Mucosa of descending colon (tissue), 3 donors: ENCODE data around the gene RGSL1. TPM values are rescaled to one million over a fixed set of nuclear protein-coding genes. Genes with fewer than 3 reads are reported as not detected.

Source experiments
- ATAC-seq: fragments of 200-7000 bp; cut with Tn5 transposase; one replicate; pipeline ENCODE4 v1.9.1; 2020; ENCODE audit warnings: mild to moderate bottlenecking, moderate library complexity
- DNase-seq, 3 donors: peaks; one replicate each; pipeline ENCODE4 v3.0.0-alpha.2; 2020
- H3K36me3 ChIP-seq: fragments of 200-600 bp; one replicate; pipeline ENCODE4 v1.8.0; 2021; ENCODE audit warnings: low read depth, mild to moderate bottlenecking
- H3K4me1 ChIP-seq: fragments of 200-600 bp; one replicate; pipeline ENCODE4 v1.8.0; 2021; ENCODE audit warnings: low read depth, mild to moderate bottlenecking
- H3K4me3 ChIP-seq: fragments of 200-600 bp; one replicate; pipeline ENCODE4 v1.8.0; 2021; ENCODE audit warnings: mild to moderate bottlenecking
- H3K9me3 ChIP-seq: fragments of 200-600 bp; one replicate; pipeline ENCODE4 v1.8.0; 2021; ENCODE audit warnings: mild to moderate bottlenecking
- CTCF ChIP-seq: fragments of 200-600 bp; IDR thresholded peaks from one replicate; pipeline ENCODE4 v1.8.0; 2022; ENCODE audit warnings: antibody characterized with exemption, mild to moderate bottlenecking
- intact Hi-C, 2 donors: fragments of 100-400 bp; cut with DNase I in 1 of 2; cut with micrococcal nuclease in 1 of 2; formaldehyde crosslinking; loops; one replicate each; pipeline versions ENCODE4 v1.11.0 to v1.11.1; 2022; cut with DNase I, micrococcal nuclease
- total RNA-seq, 3 donors: library from RNA; stranded (reverse); fragmentation: NEBNext Ultra II Directional in 2 of 3; extraction: Animal tissue kit (Norgen Biotek cat#: 25700) in 2 of 3; gene quantifications; one replicate each; pipeline versions ENCODE4 v1.2.1 to v1.2.4, GENCODE V29; 2021 to 2023
- donor health status: DM: no; HTN: no; CAD: no; lungs with moderate emphysema.
- donor health status: DM: no; HTN: no; CAD: no.
- donor health status: DM: no; HTN: yes; CAD: no.

Gene RGSL1
- total RNA-seq, 3 donors from 2014 or later, result not detected

- H3K4me1 ChIP-seq, result peaks cover 18% of the 10 kb centered on the region
- H3K36me3 ChIP-seq, result no peaks in the 10 kb centered on the region
- H3K4me3 ChIP-seq, result no peak overlapping the region
- TF ChIP-seq CTCF, result no peak
- ATAC-seq (no peak), DNase-seq (no peak)
- H3K9me3 ChIP-seq, result no peaks in the 10 kb centered on the region
- intact Hi-C loops, result no loop called here
Observed at GRCh38 chr1:182587093-182587492, 137.1 kb downstream of the RGSL1 start.

GRCh38 chr1:182587666-182588499 lies 137.9 kb downstream of the RGSL1 start:
- intact Hi-C loops, result no loop called here
- peak overlapping the region; percentile 70 for H3K4me3 ChIP-seq
- no peak for DNase-seq
- H3K4me1 ChIP-seq, result peaks cover 18% of the 10 kb centered on the region
- H3K36me3 ChIP-seq, result no peaks in the 10 kb centered on the region
- TF ChIP-seq CTCF, result no peak
- H3K9me3 ChIP-seq, result no peaks in the 10 kb centered on the region
- ATAC-seq, result peak; percentile 56

- DNase-seq (peak; percentile 87), ATAC-seq (peak; percentile 95)
- no peaks in the 10 kb centered on the region for H3K9me3 ChIP-seq
- TF ChIP-seq CTCF, result no peak
- peaks cover 18% of the 10 kb centered on the region for H3K4me1 ChIP-seq
- intact Hi-C loops, result no loop called here
- H3K36me3 ChIP-seq, result no peaks in the 10 kb centered on the region
- peak within 1 kb of the TSS; percentile 70 for H3K4me3 ChIP-seq
Observed at GRCh38 chr1:182588500-182589396, 138.8 kb downstream of the RGSL1 start, which contains the start of gene RNASEL. Gene RNASEL, minus strand, starts transcription at chr1:182589256. Its CDS starts 2,450 bp downstream, at chr1:182586806.

GRCh38 chr1:182589520-182589919 lies 139.6 kb downstream of the RGSL1 start:
- H3K4me3 ChIP-seq, result no peak overlapping the region
- no peak for DNase-seq
- intact Hi-C loops, result no loop called here

GRCh38 chr1:182589931-182590330 lies 140.0 kb downstream of the RGSL1 start:
- DNase-seq, result no peak
- H3K4me3 ChIP-seq, result no peak overlapping the region
- H3K9me3 ChIP-seq, result no peaks in the 10 kb centered on the region
- intact Hi-C loops, result no loop called here
- H3K36me3 ChIP-seq, result no peaks in the 10 kb centered on the region
- TF ChIP-seq CTCF, result no peak
- H3K4me1 ChIP-seq, result peaks cover 9% of the 10 kb centered on the region
- no peak for ATAC-seq

More at GRCh38 chr1:182589520-182589919, 139.6 kb downstream of the RGSL1 start:
- Histone ChIP-seq H3K4me1 (peaks cover 14% of the 10 kb centered on the region), H3K9me3 (no peaks in the 10 kb centered on the region), H3K36me3 (no peaks in the 10 kb centered on the region)
- no peak for ATAC-seq
- no peak for TF ChIP-seq CTCF
